Measurements from ENCODE around the gene MRLN. TPM values are rescaled to one million over a fixed set of nuclear protein-coding genes. Genes with fewer than 3 reads are reported as not detected.

Gene MRLN
- total RNA-seq, 2 donors from 2014 or later: not detected

- Histone ChIP-seq H3K36me3 (no peaks in the 10 kb centered on the region), H3K27ac (no peak overlapping the region), H3K27me3 (replicated peaks; ENCODE audit: insufficient read depth) (no peaks in the 10 kb centered on the region), H3K4me1 (ENCODE audit: control insufficient read depth in 1 of 2, low read depth in 2 of 2) (peaks cover 0 to 29% of the 10 kb centered on the region in 2 donors), H3K9me3 (no peaks in the 10 kb centered on the region), H3K4me3 (no peak overlapping the region)
- no peak for TF ChIP-seq CTCF (IDR thresholded peaks at IDR 0.05)
- ATAC-seq (ENCODE audit: insufficient number of reproducible peaks, low FRiP score, low read depth): no peak
- no peak for DNase-seq (ENCODE audit: low spot score)
These were observed 48.6 kb downstream of the MRLN start for GRCh38 chr10:59704630-59705029.

- Histone ChIP-seq H3K27ac (no peak overlapping the region), H3K36me3 (no peaks in the 10 kb centered on the region), H3K4me3 (no peak overlapping the region), H3K9me3 (no peaks in the 10 kb centered on the region), H3K4me1 (ENCODE audit: control insufficient read depth in 1 of 2, low read depth in 2 of 2) (peaks cover 0 to 23% of the 10 kb centered on the region in 2 donors), H3K27me3 (replicated peaks; ENCODE audit: insufficient read depth) (no peaks in the 10 kb centered on the region)
- TF ChIP-seq CTCF (IDR thresholded peaks at IDR 0.05): no peak
- ATAC-seq (ENCODE audit: insufficient number of reproducible peaks, low FRiP score, low read depth): no peak
- DNase-seq (ENCODE audit: low spot score): no peak
These were observed 50.9 kb downstream of the MRLN start for GRCh38 chr10:59702347-59702746.

GRCh38 chr10:59700709-59701108, 52.5 kb downstream of the MRLN start:
- no peak for DNase-seq (ENCODE audit: low spot score)
- H3K4me1 ChIP-seq (ENCODE audit: control insufficient read depth in 1 of 2, low read depth in 2 of 2): peaks cover 0 to 23% of the 10 kb centered on the region in 2 donors
- no peak for ATAC-seq (ENCODE audit: insufficient number of reproducible peaks, low FRiP score, low read depth)

GRCh38 chr10:59698326-59698725, 54.9 kb downstream of the MRLN start:
- Histone ChIP-seq H3K4me1 (ENCODE audit: control insufficient read depth in 1 of 2, low read depth in 2 of 2) (peaks cover 0 to 15% of the 10 kb centered on the region in 2 donors), H3K27ac (no peak overlapping the region), H3K4me3 (no peak overlapping the region), H3K9me3 (no peaks in the 10 kb centered on the region), H3K27me3 (replicated peaks; ENCODE audit: insufficient read depth) (no peaks in the 10 kb centered on the region), H3K36me3 (no peaks in the 10 kb centered on the region)
- ATAC-seq (ENCODE audit: insufficient number of reproducible peaks, low FRiP score, low read depth): no peak
- no peak for DNase-seq (ENCODE audit: low spot score)
- TF ChIP-seq CTCF (IDR thresholded peaks at IDR 0.05): no peak

More at GRCh38 chr10:59700709-59701108, 52.5 kb downstream of the MRLN start:
- Histone ChIP-seq H3K9me3 (no peaks in the 10 kb centered on the region), H3K27ac (no peak overlapping the region), H3K4me3 (no peak overlapping the region), H3K36me3 (no peaks in the 10 kb centered on the region), H3K27me3 (replicated peaks; ENCODE audit: insufficient read depth) (no peaks in the 10 kb centered on the region)
- TF ChIP-seq CTCF (IDR thresholded peaks at IDR 0.05): no peak

GRCh38 chr10:59695637-59696036, 57.6 kb downstream of the MRLN start:
- no peak for TF ChIP-seq CTCF (IDR thresholded peaks at IDR 0.05)
- Histone ChIP-seq H3K27ac (no peak overlapping the region), H3K27me3 (replicated peaks; ENCODE audit: insufficient read depth) (no peaks in the 10 kb centered on the region), H3K4me1 (ENCODE audit: control insufficient read depth in 1 of 2, low read depth in 2 of 2) (peaks cover 0 to 9% of the 10 kb centered on the region in 2 donors), H3K4me3 (no peak overlapping the region), H3K9me3 (no peaks in the 10 kb centered on the region), H3K36me3 (no peaks in the 10 kb centered on the region)
- no peak for ATAC-seq (ENCODE audit: insufficient number of reproducible peaks, low FRiP score, low read depth)
- no peak for DNase-seq (ENCODE audit: low spot score)
